ENCODE measurements around the gene IL18R1. TPM values are rescaled to one million over a fixed set of nuclear protein-coding genes. Genes with fewer than 3 reads are reported as not detected.
A peak's percentile ranks its signal among the peaks of the same experiment; 100 is the strongest.

IL18R1 gene
- total and polyA plus RNA-seq, 9 of the 15 experiments (the other 6 are each of a cell fraction or from before 2014, with no cell fraction given), result 0.55 to 10.0 (median 2.5) TPM

- no peak for TF ChIP-seq NKRF (IDR thresholded peaks at IDR 0.05; ENCODE audit: borderline replicate concordance)
- TF ChIP-seq FOXP1 (CRISPR knock-in tag; IDR thresholded peaks at IDR 0.05), result no peak
- TF ChIP-seq ZNF740 (CRISPR knock-in tag; IDR thresholded peaks at IDR 0.05), result no peak
- TF ChIP-seq ZNF740 (tag; IDR thresholded peaks at IDR 0.05), result no peak
Observed at GRCh38 chr2:102392942-102393341, 37.3 kb downstream of the IL18R1 start (continued).

DNA sequence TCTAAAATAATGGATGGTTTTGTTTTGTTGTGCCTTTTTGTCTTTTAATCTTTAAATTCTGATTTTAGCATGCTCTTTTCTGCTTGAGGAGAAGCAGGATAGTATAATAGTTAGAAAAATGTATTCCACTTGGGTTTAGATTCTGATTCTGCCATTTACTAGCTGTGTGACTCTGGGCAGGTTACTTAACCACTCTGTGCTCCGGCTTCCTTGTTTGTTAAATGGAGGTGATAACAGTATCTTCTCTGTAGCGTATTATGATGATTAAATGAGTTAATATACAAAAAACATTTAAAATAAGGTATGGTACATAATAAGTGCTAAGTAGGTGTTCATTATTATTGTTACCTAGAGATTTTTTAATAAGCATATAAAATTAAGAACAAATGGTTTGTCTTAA is 40.4 kb downstream of the IL18R1 start:
- FAIRE-seq, result no peak
- Histone ChIP-seq H3K9ac (ENCODE audit: insufficient read depth in 1 of 2, low read depth in 2 of 2, low read length in 2 of 2) (no peak overlapping the region), H4K20me1 (replicated peaks; ENCODE audit: control insufficient read depth, insufficient read depth, low read length) (no peaks in the 10 kb centered on the region), H3K79me2 (ENCODE audit: control insufficient read depth, insufficient read depth, low read length) (no peaks in the 10 kb centered on the region), H2AFZ (ENCODE audit: low read depth, low read length) (no peak overlapping the region), H3K4me3 (no peak overlapping the region), H3K27me3 (ENCODE audit: control insufficient read depth in 2 of 2, insufficient read depth in 2 of 2, low read length in 2 of 2) (no peaks in the 10 kb centered on the region), H3K27ac (ENCODE audit: extremely low read depth, low read depth, low read length) (no peak overlapping the region), H3K4me2 (ENCODE audit: insufficient read depth, low read length) (no peak overlapping the region), H3K9me3 (replicated peaks; ENCODE audit: control insufficient read depth, insufficient read depth, low read depth, low read length) (no peaks in the 10 kb centered on the region), H3K4me1 (replicated peaks in 1 of 2; ENCODE audit: control insufficient read depth in 2 of 2, insufficient read depth in 2 of 2, low read length in 2 of 2) (peaks cover 4 to 7% of the 10 kb centered on the region in 2 experiments; a peak in 4 of 5 replicates), H3K36me3 (ENCODE audit: control insufficient read depth, insufficient read depth, low read length) (no peaks in the 10 kb centered on the region), H3K9me1 (ENCODE audit: control insufficient read depth, insufficient read depth, low read length) (no peaks in the 10 kb centered on the region)
- ChIA-PET POLR2A (no interaction called here), CTCF (ENCODE audit: low intra/inter-chr PET ratio) (no interaction called here)
- WGBS (ENCODE audit: insufficient coverage, low coverage, missing lambda C conversion rate), result 25% methylated on average over 2 of the region's 2 CpGs
- intact Hi-C loops (cut with micrococcal nuclease) (no loop called here), in situ Hi-C loops (cut with MboI) (no loop called here)
- no TSS peak for BruUV-seq (replicated peaks)
- no peak for ATAC-seq
- DNase-seq (ENCODE audit: extremely low read depth in 1 of 4, low spot score in 3 of 4), result no peak
- TF ChIP-seq ZNF407 (IDR thresholded peaks at IDR 0.05; ENCODE audit: low read depth), result no peak
- no peak for TF ChIP-seq RFX7 (CRISPR knock-in tag; IDR thresholded peaks at IDR 0.05)
- TF ChIP-seq CSDE1 (IDR thresholded peaks at IDR 0.05), result no peak
- 0 out of 4 replicates have a peak, but pooled peaks of 1 of the 2 experiments have one; percentile 13 for TF ChIP-seq RCOR1 (IDR thresholded peaks at IDR 0.05; ENCODE audit: borderline replicate concordance in 1 of 2, low read depth in 2 of 2, low read length in 2 of 2)
- no peak for TF ChIP-seq CHCHD3 (CRISPR knock-in tag; IDR thresholded peaks at IDR 0.05)
- no peak for TF ChIP-seq CREBBP (IDR thresholded peaks at IDR 0.05; ENCODE audit: low read depth, low read length)

Data from K562 (cell line).